ENCODE results near the gene IL9.

- TF ChIP-seq FOXM1 (IDR thresholded peaks at IDR 0.05; ENCODE audit: borderline replicate concordance, low read depth) (no peak), NFIC (IDR thresholded peaks at IDR 0.05) (no peak), CEBPB (IDR thresholded peaks at IDR 0.05) (no peak), EGR1 (IDR thresholded peaks at IDR 0.05) (no peak), EP300 (IDR thresholded peaks at IDR 0.05; ENCODE audit: borderline replicate concordance) (no peak), RAD21 (IDR thresholded peaks at IDR 0.05; ENCODE audit: low read depth) (no peak), TAF1 (IDR thresholded peaks at IDR 0.05; ENCODE audit: low read depth) (no peak), CREB1 (IDR thresholded peaks at IDR 0.05; ENCODE audit: low read depth) (no peak), TEAD4 (IDR thresholded peaks at IDR 0.05) (no peak)
- TF ChIP-seq, protein P1, sequence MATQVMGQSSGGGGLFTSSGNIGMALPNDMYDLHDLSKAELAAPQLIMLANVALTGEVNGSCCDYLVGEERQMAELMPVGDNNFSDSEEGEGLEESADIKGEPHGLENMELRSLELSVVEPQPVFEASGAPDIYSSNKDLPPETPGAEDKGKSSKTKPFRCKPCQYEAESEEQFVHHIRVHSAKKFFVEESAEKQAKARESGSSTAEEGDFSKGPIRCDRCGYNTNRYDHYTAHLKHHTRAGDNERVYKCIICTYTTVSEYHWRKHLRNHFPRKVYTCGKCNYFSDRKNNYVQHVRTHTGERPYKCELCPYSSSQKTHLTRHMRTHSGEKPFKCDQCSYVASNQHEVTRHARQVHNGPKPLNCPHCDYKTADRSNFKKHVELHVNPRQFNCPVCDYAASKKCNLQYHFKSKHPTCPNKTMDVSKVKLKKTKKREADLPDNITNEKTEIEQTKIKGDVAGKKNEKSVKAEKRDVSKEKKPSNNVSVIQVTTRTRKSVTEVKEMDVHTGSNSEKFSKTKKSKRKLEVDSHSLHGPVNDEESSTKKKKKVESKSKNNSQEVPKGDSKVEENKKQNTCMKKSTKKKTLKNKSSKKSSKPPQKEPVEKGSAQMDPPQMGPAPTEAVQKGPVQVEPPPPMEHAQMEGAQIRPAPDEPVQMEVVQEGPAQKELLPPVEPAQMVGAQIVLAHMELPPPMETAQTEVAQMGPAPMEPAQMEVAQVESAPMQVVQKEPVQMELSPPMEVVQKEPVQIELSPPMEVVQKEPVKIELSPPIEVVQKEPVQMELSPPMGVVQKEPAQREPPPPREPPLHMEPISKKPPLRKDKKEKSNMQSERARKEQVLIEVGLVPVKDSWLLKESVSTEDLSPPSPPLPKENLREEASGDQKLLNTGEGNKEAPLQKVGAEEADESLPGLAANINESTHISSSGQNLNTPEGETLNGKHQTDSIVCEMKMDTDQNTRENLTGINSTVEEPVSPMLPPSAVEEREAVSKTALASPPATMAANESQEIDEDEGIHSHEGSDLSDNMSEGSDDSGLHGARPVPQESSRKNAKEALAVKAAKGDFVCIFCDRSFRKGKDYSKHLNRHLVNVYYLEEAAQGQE (IDR thresholded peaks at IDR 0.05; ENCODE audit: low read depth) = no peak
- TF ChIP-seq, protein P2, sequence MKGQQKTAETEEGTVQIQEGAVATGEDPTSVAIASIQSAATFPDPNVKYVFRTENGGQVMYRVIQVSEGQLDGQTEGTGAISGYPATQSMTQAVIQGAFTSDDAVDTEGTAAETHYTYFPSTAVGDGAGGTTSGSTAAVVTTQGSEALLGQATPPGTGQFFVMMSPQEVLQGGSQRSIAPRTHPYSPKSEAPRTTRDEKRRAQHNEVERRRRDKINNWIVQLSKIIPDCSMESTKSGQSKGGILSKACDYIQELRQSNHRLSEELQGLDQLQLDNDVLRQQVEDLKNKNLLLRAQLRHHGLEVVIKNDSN (IDR thresholded peaks at IDR 0.05) = no peak
- TF ChIP-seq, protein P3, sequence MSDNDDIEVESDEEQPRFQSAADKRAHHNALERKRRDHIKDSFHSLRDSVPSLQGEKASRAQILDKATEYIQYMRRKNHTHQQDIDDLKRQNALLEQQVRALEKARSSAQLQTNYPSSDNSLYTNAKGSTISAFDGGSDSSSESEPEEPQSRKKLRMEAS (IDR thresholded peaks at IDR 0.05) = no peak
These were observed 24.6 kb upstream of the IL9 start for GRCh38 chr5:135920199-135920598.

Measured in Ishikawa (cell line).